ENCODE measurements around the gene TMEM123.

GRCh38 chr11:102399189-102399588 is 53.4 kb downstream of the TMEM123 start:
- TF ChIP-seq NBN (IDR thresholded peaks at IDR 0.05) (no peak), POLR2A (IDR thresholded peaks at IDR 0.05; ENCODE audit: low read depth, low read length) (no peak), HDAC2 (IDR thresholded peaks at IDR 0.05) (no peak), NFYA (IDR thresholded peaks at IDR 0.05; ENCODE audit: borderline replicate concordance, low read depth, low read length) (no peak)
- TF ChIP-seq, protein P1, sequence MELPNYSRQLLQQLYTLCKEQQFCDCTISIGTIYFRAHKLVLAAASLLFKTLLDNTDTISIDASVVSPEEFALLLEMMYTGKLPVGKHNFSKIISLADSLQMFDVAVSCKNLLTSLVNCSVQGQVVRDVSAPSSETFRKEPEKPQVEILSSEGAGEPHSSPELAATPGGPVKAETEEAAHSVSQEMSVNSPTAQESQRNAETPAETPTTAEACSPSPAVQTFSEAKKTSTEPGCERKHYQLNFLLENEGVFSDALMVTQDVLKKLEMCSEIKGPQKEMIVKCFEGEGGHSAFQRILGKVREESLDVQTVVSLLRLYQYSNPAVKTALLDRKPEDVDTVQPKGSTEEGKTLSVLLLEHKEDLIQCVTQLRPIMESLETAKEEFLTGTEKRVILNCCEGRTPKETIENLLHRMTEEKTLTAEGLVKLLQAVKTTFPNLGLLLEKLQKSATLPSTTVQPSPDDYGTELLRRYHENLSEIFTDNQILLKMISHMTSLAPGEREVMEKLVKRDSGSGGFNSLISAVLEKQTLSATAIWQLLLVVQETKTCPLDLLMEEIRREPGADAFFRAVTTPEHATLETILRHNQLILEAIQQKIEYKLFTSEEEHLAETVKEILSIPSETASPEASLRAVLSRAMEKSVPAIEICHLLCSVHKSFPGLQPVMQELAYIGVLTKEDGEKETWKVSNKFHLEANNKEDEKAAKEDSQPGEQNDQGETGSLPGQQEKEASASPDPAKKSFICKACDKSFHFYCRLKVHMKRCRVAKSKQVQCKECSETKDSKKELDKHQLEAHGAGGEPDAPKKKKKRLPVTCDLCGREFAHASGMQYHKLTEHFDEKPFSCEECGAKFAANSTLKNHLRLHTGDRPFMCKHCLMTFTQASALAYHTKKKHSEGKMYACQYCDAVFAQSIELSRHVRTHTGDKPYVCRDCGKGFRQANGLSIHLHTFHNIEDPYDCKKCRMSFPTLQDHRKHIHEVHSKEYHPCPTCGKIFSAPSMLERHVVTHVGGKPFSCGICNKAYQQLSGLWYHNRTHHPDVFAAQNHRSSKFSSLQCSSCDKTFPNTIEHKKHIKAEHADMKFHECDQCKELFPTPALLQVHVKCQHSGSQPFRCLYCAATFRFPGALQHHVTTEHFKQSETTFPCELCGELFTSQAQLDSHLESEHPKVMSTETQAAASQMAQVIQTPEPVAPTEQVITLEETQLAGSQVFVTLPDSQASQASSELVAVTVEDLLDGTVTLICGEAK (IDR thresholded peaks at IDR 0.05; ENCODE audit: borderline replicate concordance): no peak

Data from GM12878 (cell line).